Occipital lobe (tissue), 2 donors: ENCODE results near the gene METRN. TPM values are rescaled to one million over a fixed set of nuclear protein-coding genes. Genes with fewer than 3 reads are reported as not detected.

ENCODE experiments used
- DNase-seq: peaks from one replicate; lab custom pipeline; 2025; lab: John Stamatoyannopoulos, UW
- total RNA-seq: library from RNA; depleted of rRNA; stranded (reverse); fragments of >200 nt; gene quantifications from one replicate; pipeline ENCODE4 v1.2.3, GENCODE V29; 2014

METRN gene
- total RNA-seq, 1 donor from 2014 or later, result 16.7 TPM

DNA sequence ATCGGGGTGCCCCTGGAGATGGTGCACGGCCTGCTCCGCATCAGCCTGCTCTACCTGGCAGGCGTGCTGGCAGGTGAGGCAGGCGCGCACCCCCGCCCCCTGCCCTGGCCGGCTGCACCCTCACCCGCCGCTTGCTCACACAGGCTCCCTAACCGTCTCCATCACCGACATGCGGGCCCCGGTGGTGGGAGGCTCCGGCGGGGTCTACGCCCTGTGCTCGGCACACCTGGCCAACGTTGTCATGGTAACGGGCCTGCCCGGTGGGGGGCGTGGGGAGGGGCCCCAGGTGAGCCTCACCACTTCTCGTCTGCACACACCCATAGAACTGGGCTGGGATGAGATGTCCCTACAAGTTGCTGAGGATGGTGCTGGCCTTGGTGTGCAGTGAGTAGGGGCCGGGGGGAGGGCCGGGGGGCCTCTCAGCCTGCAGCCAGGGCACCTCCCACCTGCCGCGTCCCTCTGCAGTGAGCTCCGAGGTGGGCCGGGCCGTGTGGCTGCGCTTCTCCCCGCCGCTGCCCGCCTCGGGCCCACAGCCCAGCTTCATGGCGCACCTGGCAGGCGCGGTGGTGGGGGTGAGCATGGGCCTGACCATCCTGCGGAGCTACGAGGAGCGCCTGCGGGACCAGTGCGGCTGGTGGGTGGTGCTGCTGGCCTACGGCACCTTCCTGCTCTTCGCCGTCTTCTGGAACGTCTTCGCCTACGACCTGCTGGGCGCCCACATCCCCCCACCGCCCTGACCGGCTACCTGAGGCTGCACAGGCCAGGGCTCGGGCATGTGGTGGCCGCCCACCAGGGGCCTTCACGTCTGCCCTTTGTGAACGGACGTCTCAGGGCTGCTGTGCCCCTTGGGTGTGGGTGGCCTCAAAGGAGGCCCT, 37.4 kb upstream of the METRN start:
- DNase-seq, result no peak

DNA sequence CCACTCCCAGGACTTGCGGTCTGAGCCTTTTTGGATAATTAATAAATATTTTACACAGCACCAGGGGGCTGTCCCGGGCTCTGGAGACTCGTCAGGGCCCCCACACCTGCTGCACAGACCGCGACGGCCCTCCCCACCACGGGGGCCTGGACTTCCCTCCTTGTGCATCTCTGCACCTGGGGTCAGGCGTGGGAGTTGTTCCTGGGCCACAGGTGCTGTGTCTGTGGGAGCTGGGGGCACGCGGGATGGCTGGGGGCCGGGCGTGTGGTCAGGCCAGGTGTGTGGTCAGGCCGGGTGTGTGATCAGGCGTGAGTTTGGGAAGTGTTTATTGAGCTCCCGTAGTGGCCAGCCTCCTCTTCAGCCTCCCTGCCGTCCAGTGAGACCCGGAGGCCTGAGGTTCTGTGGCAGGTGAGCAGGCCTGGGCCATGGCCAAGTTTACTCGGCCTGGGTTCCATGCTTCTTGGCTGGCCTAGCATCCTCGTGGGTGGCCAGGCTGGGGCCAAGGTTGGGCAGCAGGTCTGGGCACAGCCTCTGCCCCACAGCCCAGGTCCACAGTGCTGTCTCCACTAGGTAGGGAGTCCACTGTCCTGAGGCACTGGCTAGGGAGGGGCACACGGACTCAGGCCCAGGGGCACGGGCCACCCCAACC, 36.6 kb upstream of the METRN start:
- no peak for DNase-seq

DNA sequence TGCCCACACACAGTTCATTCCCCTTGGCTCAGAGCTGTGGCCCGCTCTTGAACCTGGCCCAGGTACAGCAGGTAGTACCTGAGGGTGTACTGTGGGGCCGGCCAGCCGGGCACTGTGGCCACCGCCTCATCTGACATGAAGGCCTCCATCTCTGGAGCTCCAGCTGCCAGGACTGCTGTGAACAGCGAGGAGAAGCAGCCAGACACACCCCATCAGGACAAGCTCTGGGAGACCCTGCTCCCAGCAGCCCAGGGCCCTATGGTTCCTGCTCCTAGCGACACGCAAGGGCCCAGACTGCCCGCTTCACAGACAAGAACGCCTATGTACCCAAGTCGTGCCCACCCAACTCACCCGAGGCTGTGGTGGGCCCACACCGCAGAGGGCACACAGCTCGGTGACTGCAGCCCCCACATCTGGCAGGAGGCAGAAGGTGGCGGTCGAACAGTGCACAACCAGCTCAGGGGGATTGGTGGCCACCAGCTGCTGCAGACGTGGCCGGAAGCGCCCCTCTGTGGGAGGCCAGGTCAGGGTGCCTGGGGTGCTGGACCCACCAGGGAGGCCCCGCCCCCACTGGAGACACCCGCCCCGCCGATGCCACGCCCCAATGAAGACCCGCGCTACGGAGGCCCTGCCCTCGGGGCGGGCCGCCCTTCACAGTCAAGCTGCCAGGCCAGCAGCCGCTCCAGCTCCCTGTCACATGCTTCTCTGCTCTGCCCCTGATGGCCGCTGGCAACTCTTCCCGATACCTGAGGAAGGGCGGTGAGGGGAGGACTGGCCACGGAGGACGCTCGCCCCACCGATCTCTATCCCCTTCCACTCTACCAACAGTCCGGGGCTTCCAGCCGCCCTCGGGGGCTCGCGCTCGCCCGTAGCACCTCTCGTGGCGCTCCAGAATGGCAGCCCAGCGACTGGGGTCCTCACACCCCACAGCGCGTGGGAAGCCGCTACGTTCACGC, 35.8 kb upstream of the METRN start:
- DNase-seq, result peak; percentile 38

DNA sequence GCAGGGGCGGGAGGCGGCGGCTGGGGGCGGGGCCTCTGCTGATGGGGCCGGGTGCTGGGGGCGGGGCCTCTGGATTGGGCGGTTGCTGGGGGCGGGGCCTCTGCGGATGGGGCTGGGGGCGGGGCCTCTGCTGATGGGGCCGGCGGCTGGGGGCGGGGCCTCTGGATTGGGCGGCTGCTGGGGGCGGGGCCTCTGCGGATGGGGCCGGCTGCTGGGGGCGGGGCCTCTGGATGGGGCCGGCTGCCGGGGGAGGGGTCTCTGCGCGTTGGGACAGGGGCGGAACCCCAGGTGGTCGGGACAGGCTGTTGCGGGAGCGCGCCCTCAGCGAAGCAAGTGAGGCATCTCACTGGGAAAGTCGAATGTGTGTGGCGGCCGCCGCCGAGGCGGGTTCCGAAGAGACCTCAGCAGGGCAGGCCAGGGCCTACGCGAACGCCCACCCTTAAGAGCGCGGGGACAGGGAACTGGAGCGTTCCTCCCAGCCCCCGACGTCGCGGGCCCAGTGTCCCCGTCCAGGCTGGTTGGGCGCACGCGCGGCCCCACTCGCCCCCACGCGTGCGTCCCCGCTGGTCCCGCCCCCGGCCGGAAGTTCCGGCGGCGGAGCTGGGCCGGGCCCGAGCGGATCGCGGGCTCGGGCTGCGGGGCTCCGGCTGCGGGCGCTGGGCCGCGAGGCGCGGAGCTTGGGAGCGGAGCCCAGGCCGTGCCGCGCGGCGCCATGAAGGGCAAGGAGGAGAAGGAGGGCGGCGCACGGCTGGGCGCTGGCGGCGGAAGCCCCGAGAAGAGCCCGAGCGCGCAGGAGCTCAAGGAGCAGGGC, 34.9 kb upstream of the METRN start, which contains the start of gene STUB1:
Gene STUB1, plus strand, starts transcription at position 597 of the 811 bp plus-strand sequence. Its CDS starts 116 bp downstream, at position 713.
- peak; percentile 90 for DNase-seq

DNA sequence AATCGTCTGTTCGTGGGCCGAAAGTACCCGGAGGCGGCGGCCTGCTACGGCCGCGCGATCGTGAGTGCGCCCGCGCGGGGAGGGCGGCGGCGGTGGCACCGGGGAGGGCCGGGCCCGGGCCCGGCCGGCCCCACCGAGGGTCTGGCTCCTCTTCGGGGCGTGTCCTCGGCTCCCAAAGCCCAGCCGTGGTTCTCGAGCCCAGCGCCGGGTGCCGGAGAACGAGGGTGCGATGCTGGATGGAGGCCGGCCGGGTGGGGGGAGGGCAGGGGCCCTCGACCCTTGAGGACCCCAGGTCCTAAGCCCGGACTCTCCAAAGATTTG, 34.3 kb upstream of the METRN start:
- no peak for DNase-seq

DNA sequence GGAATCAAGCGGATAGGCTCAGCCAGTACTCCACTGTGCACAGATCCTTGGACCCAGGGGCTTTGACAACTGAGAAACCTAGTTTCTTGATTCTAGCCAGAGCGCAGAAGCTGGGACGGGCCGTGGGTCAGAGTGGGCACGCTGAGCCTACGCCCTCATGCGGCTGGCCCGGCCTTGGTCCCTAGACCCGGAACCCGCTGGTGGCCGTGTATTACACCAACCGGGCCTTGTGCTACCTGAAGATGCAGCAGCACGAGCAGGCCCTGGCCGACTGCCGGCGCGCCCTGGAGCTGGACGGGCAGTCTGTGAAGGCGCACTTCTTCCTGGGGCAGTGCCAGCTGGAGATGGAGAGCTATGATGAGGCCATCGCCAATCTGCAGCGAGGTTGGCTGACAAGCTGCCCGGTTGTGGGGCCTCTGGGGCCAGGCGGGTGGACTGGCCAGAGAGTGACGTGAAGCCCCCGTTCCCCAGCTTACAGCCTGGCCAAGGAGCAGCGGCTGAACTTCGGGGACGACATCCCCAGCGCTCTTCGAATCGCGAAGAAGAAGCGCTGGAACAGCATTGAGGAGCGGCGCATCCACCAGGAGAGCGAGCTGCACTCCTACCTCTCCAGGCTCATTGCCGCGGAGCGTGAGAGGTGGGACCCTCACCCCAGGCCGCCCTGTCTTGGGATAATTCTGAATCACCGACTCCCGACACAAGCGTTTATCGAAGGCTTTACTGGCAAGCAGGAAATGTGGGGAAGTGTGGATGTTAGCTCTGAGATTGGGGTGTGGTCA, 33.8 kb upstream of the METRN start:
- no peak for DNase-seq

DNA sequence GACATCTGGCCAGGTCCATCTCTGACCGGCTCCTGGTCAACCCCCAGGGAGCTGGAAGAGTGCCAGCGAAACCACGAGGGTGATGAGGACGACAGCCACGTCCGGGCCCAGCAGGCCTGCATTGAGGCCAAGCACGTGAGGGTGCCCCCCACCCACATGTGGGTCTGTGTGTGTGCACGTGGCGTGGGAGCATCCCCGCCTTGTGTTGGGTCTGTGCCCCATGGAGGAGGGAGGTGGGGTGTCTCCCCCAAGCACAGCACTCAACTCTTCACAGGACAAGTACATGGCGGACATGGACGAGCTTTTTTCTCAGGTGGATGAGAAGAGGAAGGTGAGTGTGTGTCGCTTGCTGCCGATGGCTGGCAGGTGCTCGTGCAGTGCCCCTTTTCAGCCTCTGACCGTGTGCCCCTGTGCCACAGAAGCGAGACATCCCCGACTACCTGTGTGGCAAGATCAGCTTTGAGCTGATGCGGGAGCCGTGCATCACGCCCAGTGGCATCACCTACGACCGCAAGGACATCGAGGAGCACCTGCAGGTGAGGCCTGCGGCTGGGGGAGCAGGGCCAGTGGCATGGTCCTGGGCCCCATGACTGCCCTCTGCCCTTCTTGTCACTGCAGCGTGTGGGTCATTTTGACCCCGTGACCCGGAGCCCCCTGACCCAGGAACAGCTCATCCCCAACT, 33.0 kb upstream of the METRN start:
- DNase-seq, result no peak

DNA sequence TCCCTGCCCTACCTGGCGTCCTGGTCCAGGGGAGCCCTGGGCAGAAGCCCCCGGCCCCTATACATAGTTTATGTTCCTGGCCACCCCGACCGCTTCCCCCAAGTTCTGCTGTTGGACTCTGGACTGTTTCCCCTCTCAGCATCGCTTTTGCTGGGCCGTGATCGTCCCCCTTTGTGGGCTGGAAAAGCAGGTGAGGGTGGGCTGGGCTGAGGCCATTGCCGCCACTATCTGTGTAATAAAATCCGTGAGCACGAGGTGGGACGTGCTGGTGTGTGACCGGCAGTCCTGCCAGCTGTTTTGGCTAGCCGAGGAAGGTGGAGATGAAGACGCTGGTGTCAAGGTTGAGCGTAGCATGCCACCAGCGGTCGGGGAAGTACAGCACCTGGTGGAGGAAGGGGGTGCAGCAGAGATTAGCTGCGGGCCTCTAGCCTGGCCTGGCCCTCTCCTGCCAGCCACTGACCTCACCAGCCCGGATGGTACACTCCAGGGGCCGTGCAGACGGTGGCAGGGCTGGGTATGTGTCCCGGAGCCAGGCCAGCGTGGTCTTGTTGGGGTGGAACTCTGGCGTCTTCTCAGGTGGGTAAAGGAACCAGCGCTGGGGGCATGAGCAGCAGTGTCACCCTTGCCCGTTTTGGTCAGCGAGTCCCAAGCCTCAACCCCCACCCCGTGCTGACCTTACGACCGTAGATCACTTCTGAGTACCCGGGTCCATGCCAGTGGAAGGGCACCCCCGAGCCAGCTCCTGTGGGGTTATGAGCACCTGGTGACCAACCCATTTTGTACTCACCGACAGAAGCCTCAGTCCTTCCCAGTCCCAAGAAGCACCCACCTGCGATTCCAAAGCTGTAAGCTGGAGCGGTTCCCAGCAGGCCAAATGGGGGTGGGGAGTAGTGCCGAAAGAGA, 32.2 kb upstream of the METRN start:
- DNase-seq, result no peak

DNA sequence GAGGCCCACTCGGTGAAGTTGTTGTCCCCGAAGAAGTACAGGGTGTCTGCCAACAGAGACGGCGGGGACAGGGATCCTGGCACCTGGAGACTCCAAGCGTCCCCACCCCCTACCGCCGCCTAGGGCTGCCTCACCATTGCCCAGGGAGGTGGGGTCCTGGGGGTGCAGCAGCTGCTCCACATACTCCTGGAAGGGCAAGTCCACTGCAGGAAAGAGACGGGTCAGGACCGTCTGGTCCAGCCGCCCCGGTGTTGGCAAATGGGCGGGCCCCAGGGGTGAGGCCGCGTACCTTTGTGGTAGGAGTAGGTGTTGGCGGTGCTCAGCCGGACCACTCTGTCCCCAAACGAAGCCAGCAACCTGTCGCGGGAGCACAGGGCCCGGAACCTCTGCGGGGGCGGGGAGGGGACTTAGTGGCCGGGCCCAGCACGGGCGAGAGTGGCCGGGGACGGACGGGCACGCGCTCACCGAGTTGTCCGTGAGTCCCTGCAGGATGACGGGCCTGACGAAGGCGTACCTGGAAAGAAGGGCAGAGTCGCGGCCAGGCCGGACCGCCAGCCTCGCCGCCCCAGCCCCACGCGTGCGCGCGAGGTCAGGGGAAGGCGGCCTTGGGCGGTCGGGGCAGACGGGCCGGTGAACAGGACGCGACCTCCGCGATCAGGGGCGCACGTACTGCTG, 31.4 kb upstream of the METRN start:
- no peak for DNase-seq

DNA sequence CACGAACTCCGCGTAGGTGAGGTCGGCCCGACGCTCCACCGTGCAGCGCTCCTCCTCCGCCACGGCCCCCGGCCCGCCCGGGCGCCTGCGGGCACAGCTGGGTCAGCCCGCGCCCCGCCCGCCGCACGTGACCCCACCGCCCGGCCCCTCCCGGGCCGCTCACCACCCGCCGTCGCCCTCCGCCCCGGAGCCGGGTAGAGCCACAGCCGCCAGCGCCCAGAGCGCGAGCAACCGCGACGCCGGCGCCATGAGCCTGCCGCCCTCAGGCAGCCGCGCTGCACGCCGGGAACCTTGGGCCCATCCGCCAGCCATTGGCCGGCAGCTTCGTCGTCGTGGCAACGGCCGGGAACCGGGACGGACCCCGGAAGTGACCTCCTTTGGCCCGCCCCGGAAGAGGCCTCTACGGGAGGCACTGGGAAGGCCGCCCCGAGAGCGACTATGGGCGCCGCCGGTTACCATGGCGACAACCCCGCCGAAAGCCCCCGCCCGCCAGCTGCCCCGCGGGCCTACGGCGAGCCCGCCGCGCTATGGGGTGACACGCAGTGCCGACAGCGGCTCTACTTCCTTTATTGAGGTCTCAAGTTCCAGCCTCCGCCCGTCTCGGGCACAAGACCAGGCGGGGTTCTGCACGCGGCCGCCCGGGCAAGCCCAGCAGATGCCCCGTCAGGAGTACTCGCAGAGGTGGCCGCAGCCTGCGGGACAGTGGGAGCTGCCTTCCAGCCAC, 30.7 kb upstream of the METRN start, which contains the start of gene JMJD8:
Gene JMJD8, minus strand, starts transcription at position 264 of the 724 bp plus-strand sequence. Its CDS starts 15 bp downstream, at position 249.
- peak; percentile 96 for DNase-seq

DNA sequence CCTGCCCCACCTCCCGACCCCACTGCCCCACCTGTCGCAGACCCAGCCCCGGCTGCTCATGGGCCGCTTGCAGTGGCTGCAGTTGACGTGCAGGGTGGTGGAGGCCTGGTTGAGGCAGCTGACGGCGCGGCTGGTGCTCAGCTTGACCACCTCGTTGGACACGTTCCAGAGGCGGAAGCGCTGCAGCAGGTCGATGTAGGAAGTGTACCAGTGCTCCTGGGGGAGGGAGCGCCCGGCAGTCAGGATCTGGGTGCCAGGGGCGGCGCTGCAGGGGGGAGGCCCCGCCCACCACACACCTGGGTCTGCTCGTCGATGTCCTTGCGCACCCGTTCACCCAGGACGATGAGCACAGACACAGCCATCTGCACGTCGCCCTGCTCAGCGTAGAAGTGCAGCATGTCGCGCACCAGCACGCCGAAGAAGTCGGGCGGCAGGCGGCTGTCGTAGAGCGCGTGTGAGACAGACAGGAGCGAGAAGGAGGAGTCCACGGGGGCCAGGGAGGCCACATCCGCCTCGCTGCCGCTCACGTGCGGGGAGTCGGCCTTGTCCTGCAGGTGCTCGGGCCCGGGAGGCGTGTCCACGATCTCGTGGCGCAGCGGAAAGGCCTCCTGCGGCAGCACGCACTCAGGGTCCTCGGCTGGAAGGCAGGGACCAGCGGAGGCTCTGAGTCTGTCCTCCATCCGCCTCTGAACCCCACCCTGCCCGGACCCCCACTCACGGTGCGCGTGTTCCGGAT, 29.8 kb upstream of the METRN start:
- no peak for DNase-seq

DNA sequence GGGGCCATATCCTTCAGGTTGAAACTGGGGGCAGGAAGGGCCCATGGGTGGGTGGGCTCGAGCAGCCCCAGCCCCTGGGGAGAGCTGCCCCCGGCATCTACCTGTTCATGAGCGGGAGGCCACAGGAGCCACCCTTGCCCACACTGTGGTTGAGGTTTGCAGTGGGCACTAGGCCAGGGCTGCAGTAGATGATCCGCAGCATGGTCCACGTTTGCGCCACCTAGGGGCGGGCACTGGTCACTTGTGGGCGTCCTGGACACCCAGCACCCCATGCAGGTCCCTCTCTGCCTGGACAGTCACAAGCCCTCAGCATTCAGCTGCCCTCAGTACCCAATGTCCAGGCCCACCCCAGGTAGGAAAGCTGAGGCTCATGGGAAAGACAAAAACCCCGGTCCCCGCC, 29.0 kb upstream of the METRN start:
- no peak for DNase-seq

DNA sequence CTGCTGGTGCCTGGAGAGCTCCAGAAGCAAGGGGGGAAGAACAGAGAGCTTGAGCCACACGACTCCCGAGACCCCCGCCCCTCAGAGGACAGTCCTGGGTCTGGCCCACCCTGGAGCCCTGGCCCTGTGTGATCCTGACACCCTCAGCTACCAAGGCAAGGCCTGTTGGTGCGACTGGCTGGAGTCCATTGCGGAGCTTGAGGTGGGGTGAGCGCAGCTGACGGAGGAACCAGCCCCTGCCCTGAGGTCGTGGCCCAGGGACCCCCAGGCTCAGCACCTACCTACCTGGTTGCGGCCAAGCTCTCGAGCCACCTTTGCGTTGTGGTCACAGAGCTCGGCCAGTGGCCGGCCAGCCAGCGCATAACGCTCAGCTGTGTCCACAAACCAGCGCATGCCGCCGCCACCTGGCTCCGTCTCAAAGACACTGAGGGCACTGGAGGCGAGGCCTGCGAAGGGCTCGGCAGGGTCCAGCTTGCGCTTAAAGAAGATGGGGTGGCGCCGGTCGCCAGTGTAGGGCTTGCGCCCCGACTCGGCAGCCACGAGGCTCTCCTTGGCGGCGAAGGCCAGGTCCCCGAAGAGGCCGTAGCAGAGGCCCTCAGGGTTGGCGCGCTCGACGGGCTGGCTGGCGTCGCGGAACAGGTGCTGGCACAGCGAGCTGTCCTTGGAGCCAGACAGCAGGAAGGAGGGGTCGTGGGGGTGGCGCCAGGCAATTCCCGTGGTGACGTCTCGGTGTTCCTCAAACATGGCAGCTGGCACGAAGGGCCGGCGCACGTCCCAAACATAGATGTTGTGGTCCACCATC, 28.3 kb upstream of the METRN start:
- DNase-seq, result no peak

DNA sequence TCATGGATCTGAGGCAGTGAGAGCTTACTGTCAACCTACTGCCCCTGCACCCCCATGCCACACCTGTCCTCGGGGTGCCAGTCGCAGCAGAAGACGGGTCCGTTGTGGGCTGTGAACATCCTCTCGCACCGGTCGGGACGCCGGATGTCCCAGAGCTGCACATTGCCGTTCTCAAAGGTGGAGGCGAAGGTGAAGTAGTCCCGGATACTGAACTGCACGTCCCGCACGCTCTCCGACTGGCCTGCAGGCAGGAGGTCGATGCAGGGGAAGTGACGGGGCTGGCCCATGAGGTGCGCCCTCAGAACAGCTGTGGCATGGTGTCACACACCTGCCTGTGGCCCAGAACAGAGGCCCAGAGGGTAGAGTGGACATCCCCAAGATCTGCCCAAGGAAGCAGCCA, 27.4 kb upstream of the METRN start:
- no peak for DNase-seq

DNA sequence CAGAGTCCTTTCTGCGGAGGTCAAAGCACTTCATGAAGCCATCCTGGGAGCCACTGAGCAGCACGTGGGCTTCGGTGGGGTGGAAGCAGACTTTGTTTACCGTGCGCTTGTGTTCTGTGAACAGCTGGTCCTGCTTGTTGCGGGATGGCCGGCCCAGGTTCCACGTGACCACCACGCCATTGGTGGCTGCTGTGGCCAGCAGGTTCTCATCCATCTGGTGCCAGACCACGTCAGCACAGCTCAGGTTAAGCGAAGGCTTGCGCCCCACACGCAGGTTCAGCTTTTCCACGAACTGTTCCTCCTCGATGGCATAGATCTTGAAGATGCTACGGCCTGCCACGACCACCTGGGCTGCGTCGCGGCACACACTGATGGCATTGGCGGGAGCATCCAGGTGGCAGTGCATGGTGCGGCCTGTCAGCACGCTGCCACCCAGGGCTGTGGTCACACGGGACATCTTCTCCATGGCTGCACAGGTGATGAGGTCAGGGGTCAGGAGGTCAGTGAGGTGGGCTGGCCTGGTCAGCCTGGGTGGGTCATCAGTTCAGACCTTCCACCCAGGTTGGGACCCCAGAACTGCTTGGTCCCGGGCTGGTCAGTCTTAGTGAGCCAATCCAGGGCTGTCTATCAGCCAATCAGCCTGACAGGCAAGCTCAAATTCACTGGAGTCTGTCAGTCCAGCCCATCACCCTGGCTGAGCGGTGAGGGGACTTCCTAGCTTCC, 25.6 kb upstream of the METRN start:
- no peak for DNase-seq
